ENCODE data around the gene ASXL3. TPM values are rescaled to one million over a fixed set of nuclear protein-coding genes. Genes with fewer than 3 reads are reported as not detected.

The ASXL3 gene
- total and polyA plus RNA-seq, 9 of the 15 experiments (the other 6 are each of a cell fraction or from before 2014, with no cell fraction given): not detected

DNA sequence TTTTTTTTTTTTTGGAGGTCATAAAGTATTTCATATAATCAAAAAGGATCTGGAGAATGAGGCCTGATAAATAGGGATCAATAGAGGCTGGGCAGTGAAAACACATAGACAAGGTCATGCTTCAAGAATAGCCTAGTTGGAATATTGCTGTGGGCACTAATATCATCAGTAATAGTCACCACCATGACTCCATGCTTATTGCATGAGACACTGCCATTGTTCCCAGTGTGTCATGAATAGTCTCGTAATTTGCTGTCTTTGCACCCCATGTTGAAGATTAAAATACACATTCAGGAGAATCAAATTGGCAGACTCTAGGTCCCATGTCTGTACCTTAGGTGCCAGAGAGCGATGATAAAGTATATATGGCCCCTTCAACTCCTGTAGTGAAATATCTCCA, 10.3 kb downstream of the ASXL3 start (continued):
- no peak for TF ChIP-seq FOXJ2 (tag; IDR thresholded peaks at IDR 0.05)
- TF ChIP-seq, protein P1, sequence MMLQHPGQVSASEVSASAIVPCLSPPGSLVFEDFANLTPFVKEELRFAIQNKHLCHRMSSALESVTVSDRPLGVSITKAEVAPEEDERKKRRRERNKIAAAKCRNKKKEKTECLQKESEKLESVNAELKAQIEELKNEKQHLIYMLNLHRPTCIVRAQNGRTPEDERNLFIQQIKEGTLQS (IDR thresholded peaks at IDR 0.05): no peak
- TF ChIP-seq, protein P1 (CRISPR knock-in tag; conservative IDR thresholded peaks at IDR 0.05): no peak
- TF ChIP-seq SMARCB1 (IDR thresholded peaks at IDR 0.05; ENCODE audit: insufficient read length, low read depth): no peak

DNA sequence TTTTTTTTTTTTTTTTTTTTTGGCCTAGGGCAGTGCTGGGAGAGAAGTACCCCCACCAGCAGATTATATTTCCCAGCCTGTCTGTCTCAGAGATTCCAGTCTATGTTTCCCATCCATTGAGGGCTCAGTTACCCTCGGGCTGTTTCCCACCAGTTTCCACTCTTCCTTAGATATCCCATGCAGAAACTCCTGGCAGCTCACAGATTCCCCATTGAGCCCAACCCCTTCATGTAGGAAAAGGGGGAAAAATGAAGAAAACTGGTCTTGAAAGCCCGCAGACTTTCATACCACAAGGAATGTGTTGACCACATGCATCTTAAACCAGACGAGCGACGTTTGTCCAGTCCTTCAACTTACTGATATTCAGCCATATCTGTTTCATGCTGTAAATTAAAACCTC, 15.2 kb downstream of the ASXL3 start:
- Histone ChIP-seq H4K20me1 (replicated peaks; ENCODE audit: control insufficient read depth, insufficient read depth, low read length) (no peaks in the 10 kb centered on the region), H3K9me3 (replicated peaks; ENCODE audit: control insufficient read depth, insufficient read depth, low read depth, low read length) (no peaks in the 10 kb centered on the region; the same call in 1 of the 2 replicates), H3K4me3 (no peak overlapping the region), H2AFZ (ENCODE audit: low read depth, low read length) (no peak overlapping the region), H3K9me1 (ENCODE audit: control insufficient read depth, insufficient read depth, low read length) (no peaks in the 10 kb centered on the region), H3K27ac (ENCODE audit: extremely low read depth, low read depth, low read length) (no peak overlapping the region), H3K27me3 (ENCODE audit: control insufficient read depth in 2 of 2, insufficient read depth in 2 of 2, low read length in 2 of 2) (no peaks in the 10 kb centered on the region), H3K4me1 (replicated peaks in 1 of 2; ENCODE audit: control insufficient read depth in 2 of 2, insufficient read depth in 2 of 2, low read length in 2 of 2) (no peaks in the 10 kb centered on the region), H3K9ac (ENCODE audit: insufficient read depth in 1 of 2, low read depth in 2 of 2, low read length in 2 of 2) (no peak overlapping the region), H3K79me2 (ENCODE audit: control insufficient read depth, insufficient read depth, low read length) (no peaks in the 10 kb centered on the region), H3K36me3 (ENCODE audit: control insufficient read depth, insufficient read depth, low read length) (no peaks in the 10 kb centered on the region), H3K4me2 (ENCODE audit: insufficient read depth, low read length) (no peak overlapping the region)
- in situ Hi-C loops (cut with MboI): no loop called here
- no peak for DNase-seq (ENCODE audit: extremely low read depth in 1 of 4, low spot score in 3 of 4)
- FAIRE-seq: no peak
- CTCF ChIA-PET (ENCODE audit: low intra/inter-chr PET ratio): no interaction called here
- no TSS peak for BruUV-seq (replicated peaks)
- ATAC-seq: no peak
- POLR2A ChIA-PET: no interaction called here
- intact Hi-C loops (cut with micrococcal nuclease): no loop called here
- 0% methylated on average over 5 of the region's 5 CpGs for WGBS (ENCODE audit: insufficient coverage, low coverage, missing lambda C conversion rate)
- no peak for TF ChIP-seq NFXL1 (CRISPR knock-in tag; IDR thresholded peaks at IDR 0.05)
- TF ChIP-seq POLR2AphosphoS5 (IDR thresholded peaks at IDR 0.05; ENCODE audit: control insufficient read depth, insufficient read depth, low read depth, low read length): no peak
- no peak for TF ChIP-seq BCOR (IDR thresholded peaks at IDR 0.05)
- no peak for TF ChIP-seq ZNF764 (CRISPR knock-in tag; IDR thresholded peaks at IDR 0.05; ENCODE audit: low read depth)
- TF ChIP-seq, protein P2, sequence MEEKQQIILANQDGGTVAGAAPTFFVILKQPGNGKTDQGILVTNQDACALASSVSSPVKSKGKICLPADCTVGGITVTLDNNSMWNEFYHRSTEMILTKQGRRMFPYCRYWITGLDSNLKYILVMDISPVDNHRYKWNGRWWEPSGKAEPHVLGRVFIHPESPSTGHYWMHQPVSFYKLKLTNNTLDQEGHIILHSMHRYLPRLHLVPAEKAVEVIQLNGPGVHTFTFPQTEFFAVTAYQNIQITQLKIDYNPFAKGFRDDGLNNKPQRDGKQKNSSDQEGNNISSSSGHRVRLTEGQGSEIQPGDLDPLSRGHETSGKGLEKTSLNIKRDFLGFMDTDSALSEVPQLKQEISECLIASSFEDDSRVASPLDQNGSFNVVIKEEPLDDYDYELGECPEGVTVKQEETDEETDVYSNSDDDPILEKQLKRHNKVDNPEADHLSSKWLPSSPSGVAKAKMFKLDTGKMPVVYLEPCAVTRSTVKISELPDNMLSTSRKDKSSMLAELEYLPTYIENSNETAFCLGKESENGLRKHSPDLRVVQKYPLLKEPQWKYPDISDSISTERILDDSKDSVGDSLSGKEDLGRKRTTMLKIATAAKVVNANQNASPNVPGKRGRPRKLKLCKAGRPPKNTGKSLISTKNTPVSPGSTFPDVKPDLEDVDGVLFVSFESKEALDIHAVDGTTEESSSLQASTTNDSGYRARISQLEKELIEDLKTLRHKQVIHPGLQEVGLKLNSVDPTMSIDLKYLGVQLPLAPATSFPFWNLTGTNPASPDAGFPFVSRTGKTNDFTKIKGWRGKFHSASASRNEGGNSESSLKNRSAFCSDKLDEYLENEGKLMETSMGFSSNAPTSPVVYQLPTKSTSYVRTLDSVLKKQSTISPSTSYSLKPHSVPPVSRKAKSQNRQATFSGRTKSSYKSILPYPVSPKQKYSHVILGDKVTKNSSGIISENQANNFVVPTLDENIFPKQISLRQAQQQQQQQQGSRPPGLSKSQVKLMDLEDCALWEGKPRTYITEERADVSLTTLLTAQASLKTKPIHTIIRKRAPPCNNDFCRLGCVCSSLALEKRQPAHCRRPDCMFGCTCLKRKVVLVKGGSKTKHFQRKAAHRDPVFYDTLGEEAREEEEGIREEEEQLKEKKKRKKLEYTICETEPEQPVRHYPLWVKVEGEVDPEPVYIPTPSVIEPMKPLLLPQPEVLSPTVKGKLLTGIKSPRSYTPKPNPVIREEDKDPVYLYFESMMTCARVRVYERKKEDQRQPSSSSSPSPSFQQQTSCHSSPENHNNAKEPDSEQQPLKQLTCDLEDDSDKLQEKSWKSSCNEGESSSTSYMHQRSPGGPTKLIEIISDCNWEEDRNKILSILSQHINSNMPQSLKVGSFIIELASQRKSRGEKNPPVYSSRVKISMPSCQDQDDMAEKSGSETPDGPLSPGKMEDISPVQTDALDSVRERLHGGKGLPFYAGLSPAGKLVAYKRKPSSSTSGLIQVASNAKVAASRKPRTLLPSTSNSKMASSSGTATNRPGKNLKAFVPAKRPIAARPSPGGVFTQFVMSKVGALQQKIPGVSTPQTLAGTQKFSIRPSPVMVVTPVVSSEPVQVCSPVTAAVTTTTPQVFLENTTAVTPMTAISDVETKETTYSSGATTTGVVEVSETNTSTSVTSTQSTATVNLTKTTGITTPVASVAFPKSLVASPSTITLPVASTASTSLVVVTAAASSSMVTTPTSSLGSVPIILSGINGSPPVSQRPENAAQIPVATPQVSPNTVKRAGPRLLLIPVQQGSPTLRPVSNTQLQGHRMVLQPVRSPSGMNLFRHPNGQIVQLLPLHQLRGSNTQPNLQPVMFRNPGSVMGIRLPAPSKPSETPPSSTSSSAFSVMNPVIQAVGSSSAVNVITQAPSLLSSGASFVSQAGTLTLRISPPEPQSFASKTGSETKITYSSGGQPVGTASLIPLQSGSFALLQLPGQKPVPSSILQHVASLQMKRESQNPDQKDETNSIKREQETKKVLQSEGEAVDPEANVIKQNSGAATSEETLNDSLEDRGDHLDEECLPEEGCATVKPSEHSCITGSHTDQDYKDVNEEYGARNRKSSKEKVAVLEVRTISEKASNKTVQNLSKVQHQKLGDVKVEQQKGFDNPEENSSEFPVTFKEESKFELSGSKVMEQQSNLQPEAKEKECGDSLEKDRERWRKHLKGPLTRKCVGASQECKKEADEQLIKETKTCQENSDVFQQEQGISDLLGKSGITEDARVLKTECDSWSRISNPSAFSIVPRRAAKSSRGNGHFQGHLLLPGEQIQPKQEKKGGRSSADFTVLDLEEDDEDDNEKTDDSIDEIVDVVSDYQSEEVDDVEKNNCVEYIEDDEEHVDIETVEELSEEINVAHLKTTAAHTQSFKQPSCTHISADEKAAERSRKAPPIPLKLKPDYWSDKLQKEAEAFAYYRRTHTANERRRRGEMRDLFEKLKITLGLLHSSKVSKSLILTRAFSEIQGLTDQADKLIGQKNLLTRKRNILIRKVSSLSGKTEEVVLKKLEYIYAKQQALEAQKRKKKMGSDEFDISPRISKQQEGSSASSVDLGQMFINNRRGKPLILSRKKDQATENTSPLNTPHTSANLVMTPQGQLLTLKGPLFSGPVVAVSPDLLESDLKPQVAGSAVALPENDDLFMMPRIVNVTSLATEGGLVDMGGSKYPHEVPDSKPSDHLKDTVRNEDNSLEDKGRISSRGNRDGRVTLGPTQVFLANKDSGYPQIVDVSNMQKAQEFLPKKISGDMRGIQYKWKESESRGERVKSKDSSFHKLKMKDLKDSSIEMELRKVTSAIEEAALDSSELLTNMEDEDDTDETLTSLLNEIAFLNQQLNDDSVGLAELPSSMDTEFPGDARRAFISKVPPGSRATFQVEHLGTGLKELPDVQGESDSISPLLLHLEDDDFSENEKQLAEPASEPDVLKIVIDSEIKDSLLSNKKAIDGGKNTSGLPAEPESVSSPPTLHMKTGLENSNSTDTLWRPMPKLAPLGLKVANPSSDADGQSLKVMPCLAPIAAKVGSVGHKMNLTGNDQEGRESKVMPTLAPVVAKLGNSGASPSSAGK (IDR thresholded peaks at IDR 0.05): no peak
- no peak for TF ChIP-seq ZNF311 (CRISPR knock-in tag; IDR thresholded peaks at IDR 0.05)
- TF ChIP-seq ZNF212 (CRISPR knock-in tag; IDR thresholded peaks at IDR 0.05): no peak

All from K562 (cell line).